A549 (cell line): ENCODE results near the gene CELF4.

Source experiments
- ESRRA ChIP-seq: fragments of 150-350 bp; IDR thresholded peaks from 2 replicates; pipeline ENCODE4 v1.6.1; 2014; ENCODE audit warnings: mild to moderate bottlenecking, low read length, borderline replicate concordance
- KDM5A ChIP-seq: fragments of 200-600 bp; sonication (generic); IDR thresholded peaks from 2 replicates; pipeline ENCODE4 v1.6.1; 2016; ENCODE audit warnings: antibody characterized with exemption, mild to moderate bottlenecking
- NR3C1 ChIP-seq: fragments of >200 bp; sonication (Bioruptor Twin); formaldehyde crosslinking; IDR thresholded peaks from 3 replicates; pipeline ENCODE4 v1.6.1; 2017
- POLR2A ChIP-seq: IDR thresholded peaks from 2 replicates; pipeline ENCODE4 v1.6.1; 2012; ENCODE audit warnings: mild to moderate bottlenecking, low read length
- TF ChIP-seq, protein P1 (sequence below): fragments of >200 bp; sonication (Bioruptor Twin); formaldehyde crosslinking; IDR thresholded peaks from 3 replicates; pipeline ENCODE4 v1.5.1; 2016
- TF ChIP-seq, protein P2 (sequence below): IDR thresholded peaks from 2 replicates; pipeline ENCODE4 v1.6.1; 2012

DNA sequence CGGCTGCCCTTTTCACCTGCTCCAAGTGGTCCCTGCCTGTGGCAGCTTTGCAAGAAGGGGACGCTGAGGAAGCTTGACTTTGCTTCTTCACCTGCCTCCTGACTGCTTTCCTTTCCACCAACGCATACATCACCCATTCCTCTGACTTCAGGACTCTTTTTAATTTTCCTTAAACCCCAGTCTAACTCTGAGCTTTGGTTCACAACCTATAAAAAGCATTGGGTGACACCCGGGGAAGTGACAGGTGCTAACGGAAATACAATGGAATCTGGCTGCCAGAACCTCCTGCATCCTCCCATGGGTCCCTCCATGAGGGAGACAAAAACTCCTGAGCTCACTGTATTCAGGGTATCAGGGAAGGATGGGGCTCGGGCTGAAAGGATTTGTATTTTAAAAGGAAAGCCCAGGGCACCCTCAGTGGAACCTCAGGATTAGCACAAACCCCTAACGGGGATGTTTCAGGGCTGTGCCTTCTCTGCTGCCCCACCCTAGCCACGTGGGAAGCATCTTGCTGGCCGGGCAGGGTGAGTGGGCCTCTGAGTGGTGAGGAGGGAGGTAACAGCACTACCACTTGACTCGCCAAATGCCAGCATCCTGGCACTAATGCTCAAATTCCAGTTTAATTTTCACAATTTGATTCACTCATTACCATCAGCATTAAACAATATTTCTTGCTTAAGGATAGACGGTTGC lies 284.8 kb downstream of the CELF4 start:
- TF ChIP-seq KDM5A: no peak
- TF ChIP-seq ESRRA: no peak
- TF ChIP-seq, protein P1, sequence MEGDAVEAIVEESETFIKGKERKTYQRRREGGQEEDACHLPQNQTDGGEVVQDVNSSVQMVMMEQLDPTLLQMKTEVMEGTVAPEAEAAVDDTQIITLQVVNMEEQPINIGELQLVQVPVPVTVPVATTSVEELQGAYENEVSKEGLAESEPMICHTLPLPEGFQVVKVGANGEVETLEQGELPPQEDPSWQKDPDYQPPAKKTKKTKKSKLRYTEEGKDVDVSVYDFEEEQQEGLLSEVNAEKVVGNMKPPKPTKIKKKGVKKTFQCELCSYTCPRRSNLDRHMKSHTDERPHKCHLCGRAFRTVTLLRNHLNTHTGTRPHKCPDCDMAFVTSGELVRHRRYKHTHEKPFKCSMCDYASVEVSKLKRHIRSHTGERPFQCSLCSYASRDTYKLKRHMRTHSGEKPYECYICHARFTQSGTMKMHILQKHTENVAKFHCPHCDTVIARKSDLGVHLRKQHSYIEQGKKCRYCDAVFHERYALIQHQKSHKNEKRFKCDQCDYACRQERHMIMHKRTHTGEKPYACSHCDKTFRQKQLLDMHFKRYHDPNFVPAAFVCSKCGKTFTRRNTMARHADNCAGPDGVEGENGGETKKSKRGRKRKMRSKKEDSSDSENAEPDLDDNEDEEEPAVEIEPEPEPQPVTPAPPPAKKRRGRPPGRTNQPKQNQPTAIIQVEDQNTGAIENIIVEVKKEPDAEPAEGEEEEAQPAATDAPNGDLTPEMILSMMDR: no peak
- TF ChIP-seq POLR2A: no peak
- TF ChIP-seq, protein P2, sequence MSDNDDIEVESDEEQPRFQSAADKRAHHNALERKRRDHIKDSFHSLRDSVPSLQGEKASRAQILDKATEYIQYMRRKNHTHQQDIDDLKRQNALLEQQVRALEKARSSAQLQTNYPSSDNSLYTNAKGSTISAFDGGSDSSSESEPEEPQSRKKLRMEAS: no peak
- no peak for TF ChIP-seq NR3C1
